Upper lobe of left lung (tissue), 6 donors: ENCODE data around the gene TMEM258. TPM values are rescaled to one million over a fixed set of nuclear protein-coding genes. Genes with fewer than 3 reads are reported as not detected.

Experiments
- total RNA-seq, 6 donors: library from RNA; depleted of rRNA in 4 of 6; stranded (reverse); fragments of >200 nt in 4 of 6; gene quantifications; one replicate each; pipeline versions ENCODE4 v1.1.0 to v1.2.1, GENCODE V29; 2016 to 2021
- donor health status: DM: no; HTN: no; CAD: no; lungs with moderate emphysema.
- donor health status: DM: no; HTN: yes; CAD: no; lungs with severe emphysema.

The TMEM258 gene
- total RNA-seq, 6 donors from 2014 or later: 8.4 to 106 (median 34.9) TPM

Other genes with a start within 250 kb of the TMEM258 start
- gene SYT7, start 211.5 kb downstream of the TMEM258 start, total RNA-seq: 1 to 10 TPM; 2.1 to 7.3 (median 4.9) TPM
- gene DAGLA, start 112.2 kb downstream of the TMEM258 start, total RNA-seq: 10 to 100 TPM in 1 of 6 donors, 1 to 10 TPM in 5; 3.0 to 11.0 (median 8.0) TPM
- gene MYRF, start 40.0 kb downstream of the TMEM258 start, total RNA-seq: 100 to 1,000 TPM in 1 of 6 donors, 10 to 100 TPM in 5; 32.5 to 147 (median 50.7) TPM
- gene FEN1, start 312 bp upstream of the TMEM258 start, total RNA-seq: 1 to 10 TPM; 6.0 to 9.1 (median 7.0) TPM
- 10 to 100 TPM; 38.8 to 63.7 (median 53.2) TPM for gene FADS1, start 24.4 kb upstream of the TMEM258 start, total RNA-seq
- 10 to 100 TPM; 13.5 to 92.5 (median 50.7) TPM for gene FADS2, start 35.7 kb upstream of the TMEM258 start, total RNA-seq
- gene FADS3, start 98.9 kb upstream of the TMEM258 start, total RNA-seq: 100 to 1,000 TPM in 3 of 6 donors, 10 to 100 TPM in 3; 34.4 to 138 (median 106) TPM
- 10 to 100 TPM in 3 of 6 donors, 1 to 10 TPM in 3; 4.4 to 20.7 (median 10.0) TPM for gene RAB3IL1, start 125.0 kb upstream of the TMEM258 start, total RNA-seq
- gene BEST1, start 157.8 kb upstream of the TMEM258 start, total RNA-seq: 10 to 100 TPM in 3 of 6 donors, 1 to 10 TPM in 3; 6.5 to 18.9 (median 10.4) TPM
- 1,000 to 10,000 TPM; 2,996 to 4,693 (median 4,496) TPM for gene FTH1, start 175.0 kb upstream of the TMEM258 start, total RNA-seq